GM21381 (cell line): Measurements from ENCODE around the gene LRP5.
"Not testable (repeated sequence)": the region's sequence is repeated elsewhere in the genome, so short reads cannot be mapped to it uniquely, and the experiment has no call there.

Source experiments
- ATAC-seq: cut with Tn5 transposase; IDR thresholded peaks from one replicate; pipeline ENCODE4 v1.9.1; 2021; ENCODE audit warnings: mild to moderate bottlenecking, moderate library complexity; ENCODE audit not compliant: unreplicated experiment

The LRP5 gene

DNA sequence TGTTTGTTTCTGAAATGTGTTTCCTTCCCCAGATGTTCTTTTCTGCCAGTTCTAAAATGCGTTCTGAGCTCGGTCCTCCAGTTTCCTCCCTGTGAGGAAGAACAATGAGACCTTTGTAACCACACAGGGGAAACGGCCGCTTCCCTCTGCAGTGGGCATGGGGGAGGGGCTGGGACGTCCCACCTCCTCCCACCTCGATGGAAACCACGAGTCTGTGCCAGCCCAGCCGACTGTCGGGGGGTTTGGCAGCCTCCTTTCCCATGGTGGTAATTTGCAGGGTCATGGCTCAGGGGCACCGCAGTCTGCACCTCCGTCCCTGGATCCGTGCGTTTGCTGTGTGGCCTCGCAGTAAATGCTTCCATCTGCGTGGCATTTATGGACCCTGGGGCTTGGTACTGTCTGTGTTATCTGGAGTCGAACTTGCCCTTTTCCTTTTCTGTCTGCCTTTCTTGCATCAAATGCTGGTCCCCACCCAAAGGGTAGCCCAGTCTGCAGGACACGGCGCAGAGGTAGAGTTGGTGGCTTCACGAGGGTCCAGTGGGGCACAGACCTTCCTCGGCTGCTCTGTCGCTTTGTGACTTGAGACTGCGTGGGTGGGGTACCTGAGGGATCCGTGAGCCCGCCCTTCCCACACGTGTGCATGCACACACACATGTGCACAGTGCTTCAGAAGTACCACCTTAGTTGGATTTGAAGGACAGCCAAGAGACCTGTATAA is 16.1 kb downstream of the LRP5 start:
- no peak for ATAC-seq

- no peak for ATAC-seq
Observed at GRCh38 chr11:68329536-68329935, 17.1 kb downstream of the LRP5 start.

GRCh38 chr11:68329978-68330699 is 17.7 kb downstream of the LRP5 start:
- no peak for ATAC-seq

DNA sequence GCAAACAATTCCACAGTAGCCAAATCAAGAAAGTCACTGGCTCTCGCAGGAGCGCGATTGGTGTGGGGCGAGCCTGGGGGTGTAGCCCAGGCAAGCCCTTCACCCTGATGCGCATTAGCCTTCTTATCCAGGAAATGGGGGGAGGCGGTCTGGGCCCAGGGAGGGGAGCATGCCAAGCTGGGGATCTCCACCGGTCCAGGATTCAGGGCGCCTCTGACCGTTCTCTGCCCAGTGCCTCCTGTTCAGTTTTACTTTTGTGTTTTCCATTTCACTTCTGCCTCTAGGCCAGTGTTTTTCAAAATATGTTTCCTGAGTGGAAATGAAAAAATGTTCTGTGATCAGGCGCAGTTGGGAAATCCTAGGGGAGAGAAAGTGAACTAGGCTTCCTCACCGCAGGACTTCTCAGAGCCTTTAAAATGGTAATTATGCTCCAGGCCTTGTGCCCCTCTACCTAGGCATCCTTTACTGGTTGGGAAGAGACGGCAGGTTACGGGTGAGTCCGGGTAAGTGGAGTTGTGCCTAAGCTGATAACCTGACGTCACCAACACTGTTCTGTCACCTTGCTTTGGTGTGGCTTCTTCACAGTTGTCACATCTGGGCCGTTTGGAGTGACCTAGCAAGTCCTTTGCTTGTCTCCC is 18.4 kb downstream of the LRP5 start:
- ATAC-seq, result no peak

GRCh38 chr11:68331338-68331947 is 19.1 kb downstream of the LRP5 start:
- no peak for ATAC-seq

DNA sequence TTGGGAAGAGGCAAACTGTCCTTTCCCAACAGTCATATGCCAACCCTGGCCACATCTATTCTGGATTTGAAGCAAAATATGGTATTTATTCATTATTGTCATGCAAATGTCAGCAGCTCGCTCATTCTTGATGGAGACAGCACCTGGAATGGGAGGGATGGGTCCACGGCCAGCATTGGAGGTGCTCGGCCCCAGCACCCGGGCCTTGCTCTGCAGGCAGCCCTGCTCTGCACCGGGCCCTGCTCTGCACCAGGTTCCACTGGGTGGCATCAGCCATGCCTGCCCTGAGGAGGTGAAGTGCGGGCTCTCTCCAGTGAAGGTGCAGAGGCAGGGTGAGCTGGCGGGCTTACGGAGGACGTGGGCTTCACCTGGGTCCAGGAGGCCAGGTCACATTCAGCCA is 19.8 kb downstream of the LRP5 start:
- ATAC-seq, result no peak

GRCh38 chr11:68333173-68333572 is 20.8 kb downstream of the LRP5 start:
- ATAC-seq, result no peak

GRCh38 chr11:68334923-68335322 is 22.5 kb downstream of the LRP5 start:
- no peak for ATAC-seq

- ATAC-seq, result no peak
Observed at GRCh38 chr11:68335683-68336082, 23.3 kb downstream of the LRP5 start.

- no peak for ATAC-seq
Observed at GRCh38 chr11:68336716-68337115, 24.3 kb downstream of the LRP5 start.

DNA sequence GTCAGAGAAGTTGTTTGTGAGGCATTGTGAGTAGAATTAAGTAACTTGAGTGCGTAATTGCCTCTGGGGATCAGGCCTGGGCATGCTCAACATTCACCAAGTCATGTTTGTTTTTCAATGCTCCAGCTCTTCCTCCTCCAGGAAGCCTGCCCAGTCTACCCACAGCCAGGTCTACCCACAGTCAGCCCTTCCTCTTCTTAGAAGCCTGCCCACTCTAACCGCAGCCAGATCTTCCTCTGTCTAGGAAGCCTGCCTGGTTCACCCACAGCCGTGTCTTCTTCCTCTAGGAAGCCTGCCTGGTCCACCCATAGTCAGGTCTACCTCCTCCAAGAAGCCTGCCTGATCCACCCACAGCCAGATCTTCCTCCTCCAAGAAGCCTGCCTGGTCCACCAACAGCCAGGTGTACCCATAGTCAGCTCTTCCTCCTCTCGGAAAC is 25.0 kb downstream of the LRP5 start:
- no peak for ATAC-seq

DNA sequence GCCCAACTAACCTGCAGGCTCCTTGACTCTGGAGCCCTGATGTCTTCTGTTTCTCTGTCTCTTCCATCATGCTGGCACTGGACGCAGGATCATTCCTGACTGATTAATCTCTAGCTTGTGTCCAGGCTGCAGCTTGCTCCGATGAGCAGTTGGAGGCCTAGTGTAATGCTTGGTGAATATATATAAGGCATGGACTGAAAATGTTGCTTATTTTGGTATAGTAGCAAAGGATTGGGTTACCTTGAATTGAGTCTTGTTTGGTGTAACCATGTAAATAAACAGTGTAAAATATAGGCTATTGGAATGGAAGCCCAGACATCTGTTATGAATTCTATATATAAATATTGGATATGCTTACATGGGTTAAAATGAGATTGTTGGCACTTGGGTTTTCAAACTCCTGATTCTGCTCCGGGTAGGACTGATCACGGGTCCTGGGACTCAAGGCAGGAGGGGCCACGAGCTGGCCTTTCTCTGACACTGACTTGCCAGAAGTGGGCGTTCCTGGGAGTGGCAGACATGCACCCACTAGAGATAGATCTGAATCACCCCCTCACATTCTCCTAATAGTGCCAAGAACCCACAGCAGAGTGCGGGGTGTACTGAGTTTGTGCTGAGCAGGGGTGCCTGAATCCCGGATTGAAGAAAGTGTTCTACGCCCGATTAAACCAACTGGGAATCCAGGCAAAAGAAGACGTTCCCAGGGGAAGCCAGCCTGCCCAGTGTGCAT is 25.8 kb downstream of the LRP5 start:
- no peak for ATAC-seq

DNA sequence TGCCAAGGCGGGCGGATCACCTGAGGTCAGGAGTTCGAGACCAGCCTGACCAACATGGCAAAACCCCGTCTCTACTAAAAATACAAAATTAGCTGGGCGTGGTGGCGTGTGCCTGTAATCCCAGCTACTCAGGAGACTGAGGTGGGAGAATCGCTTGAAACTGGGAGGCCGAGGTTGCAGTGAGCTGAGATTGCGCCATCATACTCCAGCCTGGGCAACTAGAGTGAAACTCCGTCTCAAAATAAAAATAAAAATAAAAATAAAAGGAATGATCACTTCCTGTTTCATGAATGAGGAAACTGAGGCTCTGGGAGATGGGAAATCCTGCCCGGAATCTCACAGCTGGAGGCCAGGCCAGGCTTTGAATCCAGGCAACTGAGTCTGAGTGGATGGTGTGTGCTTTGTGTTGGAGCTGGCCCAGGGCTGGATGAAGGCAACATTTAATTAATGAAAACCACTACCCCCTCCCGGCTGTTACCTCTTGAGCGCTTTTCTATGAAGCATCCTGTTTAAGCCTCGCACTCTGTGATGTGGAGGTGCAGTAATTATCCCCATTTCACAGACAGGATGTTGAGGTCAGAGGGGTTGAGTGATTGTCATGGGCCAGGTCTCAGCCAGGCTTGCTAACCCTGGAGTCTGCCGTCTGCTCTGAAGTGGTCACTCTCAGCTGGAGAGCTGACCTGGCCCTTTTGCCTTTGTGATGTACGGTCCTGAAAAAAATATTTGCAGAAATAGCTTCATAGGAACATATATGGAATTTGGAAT is 27.8 kb downstream of the LRP5 start:
- ATAC-seq, result no peak

GRCh38 chr11:68340784-68341556 is 28.6 kb downstream of the LRP5 start:
- ATAC-seq, result no peak

DNA sequence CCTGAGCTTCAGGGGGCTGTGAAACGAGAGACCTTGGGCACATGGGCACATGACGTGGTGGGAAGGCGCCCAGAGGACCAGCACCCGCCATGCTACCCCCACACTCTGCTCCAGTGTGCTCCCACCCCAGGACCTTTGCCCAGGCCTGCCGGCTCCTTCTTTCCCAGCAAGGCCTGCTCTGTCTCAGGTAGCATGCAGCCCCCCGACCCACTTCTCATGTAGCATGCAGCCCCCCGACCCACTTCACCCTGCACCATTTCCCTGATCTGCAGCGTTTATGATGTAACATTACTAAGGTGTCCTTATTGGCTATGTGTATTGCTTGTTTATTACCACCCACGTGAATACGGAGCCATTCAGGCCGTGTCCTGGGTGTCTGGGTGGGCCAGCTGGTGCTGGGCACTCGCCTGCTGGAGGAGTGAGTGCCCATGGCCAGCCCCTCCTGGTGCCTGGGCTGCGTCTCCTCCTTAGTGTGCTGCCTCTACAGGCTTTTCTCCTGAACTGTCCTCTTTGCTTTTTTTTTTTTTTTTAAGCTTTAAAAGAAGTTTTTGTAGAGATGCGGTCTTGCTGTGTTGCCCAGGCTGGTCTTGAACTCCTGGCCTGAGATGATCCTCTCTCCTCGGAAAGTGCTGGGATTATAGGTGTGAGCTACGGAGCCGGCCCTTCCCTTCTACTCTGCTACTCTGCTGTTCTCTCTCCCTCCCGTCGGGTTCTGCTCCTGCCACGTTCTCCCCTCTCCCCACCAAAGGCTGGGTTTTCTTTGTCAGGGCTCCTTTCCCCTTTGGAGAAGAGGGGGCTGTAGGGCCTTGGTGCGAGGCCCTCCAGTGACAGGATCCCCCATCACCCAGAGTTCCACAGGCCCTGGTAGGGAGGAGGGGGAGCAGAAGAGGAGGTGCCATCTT is 29.4 kb downstream of the LRP5 start:
- no peak for ATAC-seq

GRCh38 chr11:68342459-68343158 is 30.2 kb downstream of the LRP5 start:
- ATAC-seq, result no peak

GRCh38 chr11:68343761-68344256 is 31.4 kb downstream of the LRP5 start:
- no peak for ATAC-seq

DNA sequence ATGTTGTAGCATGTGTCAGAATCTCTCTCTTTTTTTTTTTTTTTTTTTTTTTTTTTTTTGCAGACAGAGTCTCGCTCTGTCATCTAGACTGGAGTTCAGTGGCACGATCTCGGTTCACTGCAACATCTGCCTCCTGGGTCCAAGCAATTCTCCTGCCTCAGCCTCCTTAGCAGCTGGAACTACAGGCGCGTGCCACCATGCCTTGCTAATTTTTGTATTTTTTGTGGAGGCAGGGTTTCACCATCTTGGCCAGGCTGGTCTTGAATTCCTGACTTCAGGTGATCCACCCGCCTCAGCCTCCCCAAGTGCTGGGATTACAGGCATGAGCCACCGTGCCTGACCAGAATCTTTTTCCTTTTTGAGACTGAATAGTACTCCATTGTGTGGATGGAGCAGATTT is 32.4 kb downstream of the LRP5 start:
- ATAC-seq, result not testable (repeated sequence)
